K562 (cell line): Measurements from ENCODE around the gene USP5.

ENCODE experiments used
- ARNT ChIP-seq, 2 experiments: fragments of 450-650 bp; IDR thresholded peaks; 2 replicates each; pipeline ENCODE4 v1.6.1; 2016; ENCODE audit warnings: mild to moderate bottlenecking in 1 of 2
- BHLHE40 ChIP-seq: IDR thresholded peaks from 2 replicates; pipeline ENCODE4 v1.6.1; 2011; ENCODE audit warnings: low read length, improper control_type of control experiment
- CBX5 ChIP-seq: IDR thresholded peaks from 2 replicates; pipeline ENCODE4 v1.6.1; 2014; ENCODE audit warnings: low read depth, borderline replicate concordance
- CTBP1 ChIP-seq: fragments of 450-650 bp; IDR thresholded peaks from 2 replicates; pipeline ENCODE4 v1.6.1; 2016; ENCODE audit warnings: borderline replicate concordance
- HIVEP1 ChIP-seq: fragments of 250-450 bp; sonication (Bioruptor Pico); IDR thresholded peaks from 2 replicates; pipeline ENCODE4 v1.4.0; 2020; ENCODE audit warnings: mild to moderate bottlenecking
- JUN ChIP-seq, 2 experiments: sonication (generic) in 1 of 2; formaldehyde crosslinking in 1 of 2; IDR thresholded peaks; 2 replicates each; pipeline versions ENCODE4 v1.6.1 to v1.8.0; 2012 to 2022; ENCODE audit warnings: borderline replicate concordance in 2 of 2, mild to moderate bottlenecking in 2 of 2, improper control_type of control experiment in 1 of 2, low read depth in 1 of 2, low read length in 1 of 2, missing genetic modification reagents in 1 of 2
- KAT7 ChIP-seq: sonication (generic); formaldehyde crosslinking; IDR thresholded peaks from 2 replicates; pipeline ENCODE4 v1.8.0; 2022; ENCODE audit warnings: missing genetic modification reagents, mild to moderate bottlenecking, borderline replicate concordance
- KLF6 ChIP-seq: fragments of 250-450 bp; sonication (Bioruptor Pico); IDR thresholded peaks from 2 replicates; pipeline ENCODE4 v1.4.0; 2020; ENCODE audit warnings: mild to moderate bottlenecking, moderate library complexity, borderline replicate concordance
- PBX2 ChIP-seq, 2 experiments: IDR thresholded peaks in 1 of 2; conservative IDR thresholded peaks in 1 of 2; 2 replicates each; pipeline ENCODE4 v1.6.1; 2016; ENCODE audit warnings: low read depth in 2 of 2, mild to moderate bottlenecking in 1 of 2, missing compliant biosample characterization in 1 of 2, missing genetic modification characterization in 1 of 2, moderate library complexity in 1 of 2
- POLR2AphosphoS5 ChIP-seq: IDR thresholded peaks from 2 replicates; pipeline ENCODE4 v1.6.1; 2011; ENCODE audit warnings: mild to moderate bottlenecking, low read depth, low read length, moderate library complexity; ENCODE audit not compliant: control insufficient read depth, insufficient read depth
- RFX5 ChIP-seq: IDR thresholded peaks from 2 replicates; pipeline ENCODE4 v1.6.1; 2011; ENCODE audit warnings: low read depth, mild to moderate bottlenecking, improper control_type of control experiment, low read length
- SRF ChIP-seq, 2 experiments: fragments of 250-450, 450-650 bp in 1 of 2; sonication (Bioruptor Pico) in 1 of 2; sonication (generic) in 1 of 2; formaldehyde crosslinking; IDR thresholded peaks; 2 replicates each; pipeline versions ENCODE4 v1.5.0 to v1.5.1; 2020 to 2022; ENCODE audit warnings: mild to moderate bottlenecking in 1 of 2, missing genetic modification reagents in 1 of 2
- ZNF253 ChIP-seq: fragments of 250-450 bp; sonication (Bioruptor Pico); conservative IDR thresholded peaks from 2 replicates; pipeline ENCODE4 v1.6.1; 2021; ENCODE audit warnings: mild to moderate bottlenecking
- TF ChIP-seq, protein P1 (sequence below), 3 experiments: IDR thresholded peaks in 2 of 3; conservative IDR thresholded peaks in 1 of 3; 2 replicates each; pipeline ENCODE4 v1.5.1; 2011 to 2012; ENCODE audit warnings: low read length in 3 of 3, mild to moderate bottlenecking in 3 of 3, control low read depth in 2 of 3, improper control_type of control experiment in 1 of 3, inconsistent platforms in 1 of 3, low read depth in 1 of 3, mixed read lengths in 1 of 3, moderate library complexity in 1 of 3; ENCODE audit not compliant: insufficient read depth in 2 of 3

- TF ChIP-seq SRF (CRISPR knock-in tag; IDR thresholded peaks at IDR 0.05) (no peak), JUN (IDR thresholded peaks at IDR 0.05; ENCODE audit: borderline replicate concordance, low read depth, low read length) (no peak), JUN (CRISPR knock-in tag; IDR thresholded peaks at IDR 0.05; ENCODE audit: borderline replicate concordance) (no peak), BHLHE40 (no peak), KAT7 (CRISPR knock-in tag) (no peak), POLR2AphosphoS5 (peak; percentile 12), PBX2 (CRISPR knock-in tag; IDR thresholded peaks at IDR 0.05; ENCODE audit: low read depth) (no peak), PBX2 (tag; conservative IDR thresholded peaks at IDR 0.05; ENCODE audit: low read depth) (no peak), CBX5 (no peak), ZNF253 (CRISPR knock-in tag) (no peak; the same call in 1 of the 2 replicates), CTBP1 (no peak), RFX5 (no peak), ARNT (IDR thresholded peaks at IDR 0.05) (no peak), HIVEP1 (no peak), KLF6 (CRISPR knock-in tag) (no peak)
- TF ChIP-seq, protein P1, sequence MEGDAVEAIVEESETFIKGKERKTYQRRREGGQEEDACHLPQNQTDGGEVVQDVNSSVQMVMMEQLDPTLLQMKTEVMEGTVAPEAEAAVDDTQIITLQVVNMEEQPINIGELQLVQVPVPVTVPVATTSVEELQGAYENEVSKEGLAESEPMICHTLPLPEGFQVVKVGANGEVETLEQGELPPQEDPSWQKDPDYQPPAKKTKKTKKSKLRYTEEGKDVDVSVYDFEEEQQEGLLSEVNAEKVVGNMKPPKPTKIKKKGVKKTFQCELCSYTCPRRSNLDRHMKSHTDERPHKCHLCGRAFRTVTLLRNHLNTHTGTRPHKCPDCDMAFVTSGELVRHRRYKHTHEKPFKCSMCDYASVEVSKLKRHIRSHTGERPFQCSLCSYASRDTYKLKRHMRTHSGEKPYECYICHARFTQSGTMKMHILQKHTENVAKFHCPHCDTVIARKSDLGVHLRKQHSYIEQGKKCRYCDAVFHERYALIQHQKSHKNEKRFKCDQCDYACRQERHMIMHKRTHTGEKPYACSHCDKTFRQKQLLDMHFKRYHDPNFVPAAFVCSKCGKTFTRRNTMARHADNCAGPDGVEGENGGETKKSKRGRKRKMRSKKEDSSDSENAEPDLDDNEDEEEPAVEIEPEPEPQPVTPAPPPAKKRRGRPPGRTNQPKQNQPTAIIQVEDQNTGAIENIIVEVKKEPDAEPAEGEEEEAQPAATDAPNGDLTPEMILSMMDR (IDR thresholded peaks at IDR 0.05 in 2 of 3, conservative IDR thresholded peaks at IDR 0.05 in 1 of 3; ENCODE audit: insufficient read depth in 2 of 3, low read depth in 1 of 3, low read length in 3 of 3), result no peak
These were observed 19.4 kb downstream of the USP5 start for GRCh38 chr12:6871052-6871957.
